Erythroblast (primary cell): Measurements from ENCODE around the gene ATP8A1.

Source experiments
- GATA1 ChIP-seq: IDR thresholded peaks from 2 replicates; pipeline ENCODE4 v1.6.1; 2011; ENCODE audit warnings: low read depth, mild to moderate bottlenecking, control low read depth, low read length, moderate library complexity
- POLR2A ChIP-seq: IDR thresholded peaks from 2 replicates; pipeline ENCODE4 v1.6.1; 2011; ENCODE audit warnings: mild to moderate bottlenecking, low read length

- no peak for TF ChIP-seq POLR2A
- TF ChIP-seq GATA1, result no peak
These were observed 30.2 kb downstream of the ATP8A1 start for GRCh38 chr4:42626629-42627146.
